Keratinocyte (primary cell): ENCODE measurements around the gene RSPH1.

Experiments
- CTCF ChIP-seq, 3 experiments: IDR thresholded peaks in 1 of 3; conservative IDR thresholded peaks in 1 of 3; optimal IDR thresholded peaks in 1 of 3; 2 replicates in 2 of 3; 3 replicates in 1 of 3; pipeline versions ENCODE3 to v1.5.1; 2011; ENCODE audit warnings: low read length in 3 of 3, mild to moderate bottlenecking in 3 of 3, moderate library complexity in 2 of 3, control low read depth in 1 of 3, inconsistent platforms in 1 of 3; ENCODE audit not compliant: insufficient read depth in 2 of 3; ENCODE audit errors: extremely low read depth in 1 of 3
- EZH2 ChIP-seq: IDR thresholded peaks from one replicate; pipeline ENCODE4 v1.6.1; 2012; ENCODE audit warnings: inconsistent platforms, mild to moderate bottlenecking, low read length, moderate library complexity

- TF ChIP-seq CTCF (optimal IDR thresholded peaks at IDR 0.05 in 1 of 3, IDR thresholded peaks at IDR 0.05 in 1 of 3, conservative IDR thresholded peaks at IDR 0.05 in 1 of 3; ENCODE audit: extremely low read depth in 1 of 3, insufficient read depth in 2 of 3, low read length in 3 of 3) (no peak), EZH2 (no peak)
Measured at GRCh38 chr21:42539931-42540343, 43.9 kb upstream of the RSPH1 start.
